Epithelial cell of alveolus of lung (primary cell): Measurements from ENCODE around the gene KRTAP9-3. TPM values are rescaled to one million over a fixed set of nuclear protein-coding genes. Genes with fewer than 3 reads are reported as not detected.

ENCODE experiments used
- total RNA-seq: library from RNA; depleted of rRNA; stranded (reverse); fragments of >200 nt; gene quantifications from 2 replicates; pipeline ENCODE4 v1.2.1, GENCODE V29; 2015

Gene KRTAP9-3, protein sequence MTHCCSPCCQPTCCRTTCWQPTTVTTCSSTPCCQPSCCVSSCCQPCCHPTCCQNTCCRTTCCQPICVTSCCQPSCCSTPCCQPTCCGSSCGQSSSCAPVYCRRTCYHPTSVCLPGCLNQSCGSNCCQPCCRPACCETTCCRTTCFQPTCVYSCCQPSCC
- not detected in 2 replicates for total RNA-seq

DNA sequence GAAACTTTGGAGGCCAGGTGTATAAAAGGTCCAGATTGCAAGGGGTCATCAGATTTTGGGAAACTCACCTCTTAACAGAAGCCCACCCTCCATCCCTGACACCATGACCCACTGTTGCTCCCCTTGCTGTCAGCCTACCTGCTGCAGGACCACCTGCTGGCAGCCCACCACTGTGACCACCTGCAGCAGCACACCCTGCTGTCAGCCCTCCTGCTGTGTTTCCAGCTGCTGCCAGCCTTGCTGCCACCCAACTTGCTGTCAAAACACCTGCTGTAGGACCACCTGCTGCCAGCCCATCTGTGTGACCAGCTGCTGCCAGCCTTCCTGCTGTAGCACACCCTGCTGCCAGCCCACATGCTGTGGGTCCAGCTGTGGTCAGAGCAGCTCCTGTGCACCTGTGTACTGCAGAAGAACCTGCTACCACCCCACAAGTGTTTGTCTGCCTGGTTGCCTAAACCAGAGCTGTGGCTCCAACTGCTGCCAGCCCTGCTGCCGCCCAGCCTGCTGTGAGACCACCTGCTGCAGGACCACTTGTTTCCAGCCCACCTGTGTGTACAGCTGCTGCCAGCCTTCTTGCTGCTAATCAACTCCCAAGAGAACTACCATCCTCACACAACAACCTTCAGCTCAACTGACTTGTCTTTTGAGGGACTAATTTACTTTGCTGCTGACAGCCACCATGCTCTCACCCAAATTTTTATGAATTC is at the start of gene KRTAP9-3:
KRTAP9-3 (plus strand) TSS at position 51 of the 707 bp plus-strand sequence; CDS start at position 104, 53 bp downstream.

DNA sequence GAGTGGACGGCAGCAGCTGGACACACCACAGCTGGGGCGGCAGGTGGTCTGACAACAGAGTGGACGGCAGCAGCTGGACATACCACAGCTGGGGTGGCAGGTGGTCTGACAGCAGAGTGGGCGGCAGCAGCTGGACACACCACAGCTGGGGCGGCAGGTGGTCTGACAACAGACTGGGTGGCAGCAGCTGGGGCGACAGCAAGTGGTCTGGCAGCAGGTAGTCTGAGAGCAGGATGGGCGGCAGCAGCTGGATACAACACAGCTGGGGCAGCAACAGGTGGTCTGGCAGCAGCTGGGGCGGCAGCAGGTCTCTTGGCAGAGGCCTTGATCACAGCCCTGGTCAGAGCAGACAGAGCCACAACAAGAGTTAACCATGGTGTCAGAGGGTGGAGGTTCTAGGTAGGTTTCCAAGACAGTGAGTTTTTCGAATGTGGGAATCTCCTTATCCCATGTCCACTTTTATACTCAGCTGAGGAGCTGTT is 47.7 kb upstream of the KRTAP9-3 start, which contains the start of gene KRTAP4-1:
KRTAP4-1 (minus strand) TSS at position 432 of the 482 bp plus-strand sequence; CDS start at position 375, 57 bp downstream.

DNA sequence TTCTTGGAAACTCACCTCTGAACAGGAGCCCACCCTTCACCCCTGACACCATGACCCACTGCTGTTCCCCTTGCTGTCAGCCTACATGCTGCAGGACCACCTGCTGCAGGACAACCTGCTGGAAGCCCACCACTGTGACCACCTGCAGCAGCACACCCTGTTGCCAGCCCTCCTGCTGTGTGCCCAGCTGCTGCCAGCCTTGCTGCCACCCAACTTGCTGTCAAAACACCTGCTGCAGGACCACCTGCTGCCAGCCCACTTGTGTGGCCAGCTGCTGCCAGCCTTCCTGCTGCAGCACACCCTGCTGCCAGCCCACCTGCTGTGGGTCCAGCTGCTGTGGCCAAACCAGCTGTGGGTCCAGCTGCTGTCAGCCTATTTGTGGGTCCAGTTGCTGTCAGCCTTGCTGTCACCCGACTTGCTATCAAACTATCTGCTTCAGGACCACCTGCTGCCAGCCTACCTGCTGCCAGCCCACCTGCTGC is 42.4 kb upstream of the KRTAP9-3 start, which contains the start of gene KRTAP9-1:
KRTAP9-1 (plus strand) TSS at position 51 of the 482 bp plus-strand sequence; CDS start at position 51, 0 bp downstream.

DNA sequence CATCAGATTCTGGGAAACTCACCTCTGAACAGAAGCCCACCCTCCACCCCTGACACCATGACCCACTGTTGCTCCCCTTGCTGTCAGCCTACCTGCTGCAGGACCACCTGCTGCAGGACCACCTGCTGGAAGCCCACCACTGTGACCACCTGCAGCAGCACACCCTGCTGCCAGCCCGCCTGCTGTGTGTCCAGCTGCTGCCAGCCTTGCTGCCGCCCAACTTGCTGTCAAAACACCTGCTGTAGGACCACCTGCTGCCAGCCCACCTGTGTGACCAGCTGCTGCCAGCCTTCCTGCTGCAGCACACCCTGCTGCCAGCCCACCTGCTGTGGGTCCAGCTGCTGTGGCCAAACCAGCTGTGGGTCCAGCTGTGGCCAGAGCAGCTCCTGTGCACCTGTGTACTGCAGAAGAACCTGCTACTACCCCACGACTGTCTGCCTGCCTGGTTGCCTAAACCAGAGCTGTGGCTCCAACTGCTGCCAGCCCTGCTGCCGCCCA is 5.6 kb upstream of the KRTAP9-3 start, which contains the start of gene KRTAP9-2:
KRTAP9-2 (plus strand) TSS at position 51 of the 498 bp plus-strand sequence; CDS start at position 58, 7 bp downstream.

DNA sequence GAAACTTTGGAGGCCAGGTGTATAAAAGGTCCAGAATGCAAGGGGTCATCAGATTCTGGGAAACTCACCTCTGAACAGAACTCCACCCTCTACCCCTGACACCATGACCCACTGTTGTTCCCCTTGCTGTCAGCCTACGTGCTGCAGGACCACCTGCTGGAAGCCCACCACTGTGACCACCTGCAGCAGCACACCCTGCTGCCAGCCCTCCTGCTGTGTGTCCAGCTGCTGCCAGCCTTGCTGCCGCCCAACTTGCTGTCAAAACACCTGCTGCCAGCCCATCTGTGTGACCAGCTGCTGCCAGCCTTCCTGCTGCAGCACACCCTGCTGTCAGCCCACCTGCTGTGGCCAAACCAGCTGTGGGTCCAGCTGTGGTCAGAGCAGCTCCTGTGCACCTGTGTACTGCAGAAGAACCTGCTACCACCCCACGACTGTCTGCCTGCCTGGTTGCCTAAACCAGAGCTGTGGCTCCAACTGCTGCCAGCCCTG is 5.7 kb downstream of the KRTAP9-3 start, which contains the start of gene KRTAP9-8:
KRTAP9-8 (plus strand) TSS at position 51 of the 489 bp plus-strand sequence; CDS start at position 104, 53 bp downstream.

DNA sequence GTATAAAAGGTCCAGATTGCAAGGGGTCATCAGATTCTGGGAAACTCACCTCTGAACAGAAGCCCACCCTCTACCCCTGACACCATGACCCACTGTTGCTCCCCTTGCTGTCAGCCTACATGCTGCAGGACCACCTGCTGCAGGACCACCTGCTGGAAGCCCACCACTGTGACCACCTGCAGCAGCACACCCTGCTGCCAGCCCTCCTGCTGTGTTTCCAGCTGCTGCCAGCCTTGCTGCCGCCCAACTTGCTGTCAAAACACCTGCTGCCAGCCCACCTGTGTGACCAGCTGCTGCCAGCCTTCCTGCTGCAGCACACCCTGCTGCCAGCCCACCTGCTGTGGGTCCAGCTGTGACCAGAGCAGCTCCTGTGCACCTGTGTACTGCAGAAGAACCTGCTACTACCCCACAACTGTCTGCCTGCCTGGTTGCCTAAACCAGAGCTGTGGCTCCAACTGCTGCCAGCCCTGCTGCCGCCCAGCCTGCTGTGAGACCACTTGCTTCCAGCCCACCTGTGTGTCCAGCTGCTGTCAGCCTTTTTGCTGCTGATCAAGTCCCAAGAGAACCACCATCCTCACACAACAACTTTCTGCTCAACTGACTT is 17.5 kb downstream of the KRTAP9-3 start, which contains the start of gene KRTAP9-4:
KRTAP9-4 (plus strand) TSS at position 51 of the 604 bp plus-strand sequence; CDS start at position 85, 34 bp downstream.

DNA sequence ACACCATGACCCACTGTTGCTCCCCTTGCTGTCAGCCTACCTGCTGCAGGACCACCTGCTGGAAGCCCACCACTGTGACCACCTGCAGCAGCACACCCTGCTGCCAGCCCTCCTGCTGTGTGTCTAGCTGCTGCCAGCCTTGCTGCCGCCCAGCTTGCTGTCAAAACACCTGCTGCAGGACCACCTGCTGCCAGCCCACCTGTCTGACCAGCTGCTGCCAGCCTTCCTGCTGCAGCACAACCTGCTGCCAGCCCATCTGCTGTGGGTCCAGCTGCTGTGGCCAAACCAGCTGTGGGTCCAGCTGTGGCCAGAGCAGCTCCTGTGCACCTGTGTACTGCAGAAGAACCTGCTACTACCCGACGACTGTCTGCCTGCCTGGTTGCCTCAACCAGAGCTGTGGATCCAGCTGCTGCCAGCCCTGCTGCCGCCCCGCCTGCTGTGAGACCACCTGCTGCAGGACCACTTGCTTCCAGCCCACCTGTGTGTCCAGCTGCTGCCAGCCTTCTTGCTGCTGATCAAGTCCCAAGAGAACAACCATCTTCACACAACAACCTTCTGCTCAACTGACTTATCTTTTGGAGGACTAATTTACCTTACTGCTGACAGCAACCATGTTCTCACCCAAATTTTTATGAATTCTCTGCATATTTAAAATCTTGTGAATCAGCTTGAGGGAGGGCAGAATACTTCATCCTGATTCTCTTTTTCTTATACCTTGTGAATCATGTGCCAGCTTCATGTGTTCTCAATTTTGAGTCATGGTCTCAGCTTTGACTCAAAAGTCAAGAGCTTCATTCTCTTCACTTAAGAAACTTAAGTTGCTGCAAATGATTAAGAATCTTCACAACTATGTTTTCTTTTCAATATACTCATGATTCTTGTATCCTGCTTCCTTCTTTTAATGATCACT is 23.4 kb downstream of the KRTAP9-3 start, which contains the start of gene KRTAP9-9:
KRTAP9-9 (plus strand) TSS at position 4 of the 910 bp plus-strand sequence.

DNA sequence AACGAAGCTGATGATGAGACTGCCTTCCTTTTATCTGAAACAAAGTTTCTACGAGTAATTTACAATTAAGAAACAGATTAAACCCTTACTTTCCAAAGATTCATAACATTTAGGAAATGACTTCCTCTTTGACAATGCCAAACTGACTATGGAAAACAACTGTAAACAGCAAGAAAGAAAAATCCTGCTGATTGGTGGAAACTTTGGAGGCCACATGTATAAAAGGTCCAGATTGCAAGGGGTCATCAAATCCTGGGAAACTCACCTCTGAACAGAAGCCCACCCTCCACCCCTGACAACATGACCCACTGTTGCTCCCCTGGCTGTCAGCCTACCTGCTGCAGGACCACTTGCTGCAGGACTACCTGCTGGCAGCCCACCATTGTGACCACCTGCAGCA is 32.8 kb downstream of the KRTAP9-3 start, which contains the start of gene KRTAP9-6:
KRTAP9-6 (plus strand) TSS at position 301 of the 400 bp plus-strand sequence; CDS start at position 301, 0 bp downstream.

DNA sequence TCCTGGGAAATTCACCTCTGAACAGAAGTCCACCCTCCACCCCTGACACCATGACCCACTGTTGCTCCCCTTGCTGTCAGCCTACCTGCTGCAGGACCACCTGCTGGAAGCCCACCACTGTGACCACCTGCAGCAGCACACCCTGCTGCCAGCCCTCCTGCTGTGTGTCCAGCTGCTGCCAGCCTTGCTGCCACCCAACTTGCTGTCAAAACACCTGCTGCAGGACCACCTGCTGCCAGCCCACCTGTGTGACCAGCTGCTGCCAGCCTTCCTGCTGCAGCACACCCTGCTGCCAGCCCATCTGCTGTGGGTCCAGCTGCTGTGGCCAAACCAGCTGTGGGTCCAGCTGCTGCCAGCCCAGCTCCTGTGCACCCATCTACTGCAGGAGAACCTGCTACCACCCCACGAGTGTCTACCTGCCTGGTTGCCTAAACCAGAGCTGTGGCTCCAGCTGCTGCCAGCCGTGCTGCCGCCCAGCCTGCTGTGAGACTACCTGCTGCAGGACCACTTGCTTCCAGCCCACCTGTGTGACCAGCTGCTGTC is 43.5 kb downstream of the KRTAP9-3 start, which contains the start of gene KRTAP9-7:
KRTAP9-7 (plus strand) TSS at position 51 of the 543 bp plus-strand sequence; CDS start at position 51, 0 bp downstream.

Other genes with a start within 250 kb of the KRTAP9-3 start
- gene KRT40, start 248.1 kb upstream of the KRTAP9-3 start, total RNA-seq, result not detected in 2 replicates
- not detected in 2 replicates for gene KRTAP3-3, start 238.3 kb upstream of the KRTAP9-3 start, total RNA-seq
- not detected in 2 replicates for gene KRTAP3-2, start 232.5 kb upstream of the KRTAP9-3 start, total RNA-seq
- gene KRTAP3-1, start 223.3 kb upstream of the KRTAP9-3 start, total RNA-seq, result not detected in 2 replicates
- 10.1 TPM in 1 of 2 replicates, not detected in the other for gene KRTAP1-5, start 205.2 kb upstream of the KRTAP9-3 start, total RNA-seq
- not detected in 2 replicates for gene KRTAP1-4, start 202.3 kb upstream of the KRTAP9-3 start, total RNA-seq
- not detected in 2 replicates for gene KRTAP1-3, start 197.6 kb upstream of the KRTAP9-3 start, total RNA-seq
- gene KRTAP1-1, start 191.0 kb upstream of the KRTAP9-3 start, total RNA-seq, result not detected in 2 replicates
- not detected in 2 replicates for gene KRTAP2-1, start 185.1 kb upstream of the KRTAP9-3 start, total RNA-seq
- not detected in 2 replicates for gene KRTAP2-2, start 177.2 kb upstream of the KRTAP9-3 start, total RNA-seq
- 1.9 TPM in 1 of 2 replicates, not detected in the other for gene KRTAP2-3, start 172.3 kb upstream of the KRTAP9-3 start, total RNA-seq
- not detected in 2 replicates for gene KRTAP2-4, start 166.6 kb upstream of the KRTAP9-3 start, total RNA-seq
- gene KRTAP4-7, start 148.3 kb upstream of the KRTAP9-3 start, total RNA-seq, result not detected in 2 replicates
- gene KRTAP4-8, start 134.3 kb upstream of the KRTAP9-3 start, total RNA-seq, result not detected in 2 replicates
- gene KRTAP4-16, start 130.2 kb upstream of the KRTAP9-3 start, total RNA-seq, result not detected in 2 replicates
- gene KRTAP4-9, start 127.1 kb upstream of the KRTAP9-3 start, total RNA-seq, result not detected in 2 replicates
- not detected in 2 replicates for gene KRTAP4-11, start 114.1 kb upstream of the KRTAP9-3 start, total RNA-seq
- not detected in 2 replicates for gene KRTAP4-12, start 108.3 kb upstream of the KRTAP9-3 start, total RNA-seq
- not detected in 2 replicates for gene KRTAP4-6, start 91.9 kb upstream of the KRTAP9-3 start, total RNA-seq
- not detected in 2 replicates for gene KRTAP4-5, start 82.6 kb upstream of the KRTAP9-3 start, total RNA-seq
- gene KRTAP4-4, start 71.7 kb upstream of the KRTAP9-3 start, total RNA-seq, result not detected in 2 replicates
- not detected in 2 replicates for gene KRTAP4-3, start 64.2 kb upstream of the KRTAP9-3 start, total RNA-seq
- not detected in 2 replicates for gene KRTAP4-2, start 54.2 kb upstream of the KRTAP9-3 start, total RNA-seq
- 0.13 TPM in 1 of 2 replicates, not detected in the other for gene KRTAP4-1, start 47.5 kb upstream of the KRTAP9-3 start, total RNA-seq
- not detected in 2 replicates for gene KRTAP9-1, start 42.6 kb upstream of the KRTAP9-3 start, total RNA-seq
- not detected in 2 replicates for gene KRTAP9-2, start 5.8 kb upstream of the KRTAP9-3 start, total RNA-seq
- not detected in 2 replicates for gene KRTAP9-8, start 5.5 kb downstream of the KRTAP9-3 start, total RNA-seq
- gene KRTAP9-4, start 17.2 kb downstream of the KRTAP9-3 start, total RNA-seq, result not detected in 2 replicates
- not detected in 2 replicates for gene KRTAP9-9, start 22.9 kb downstream of the KRTAP9-3 start, total RNA-seq
- gene KRTAP9-6, start 32.9 kb downstream of the KRTAP9-3 start, total RNA-seq, result not detected in 2 replicates
- gene KRTAP9-7, start 43.2 kb downstream of the KRTAP9-3 start, total RNA-seq, result not detected in 2 replicates
- not detected in 2 replicates for gene KRTAP29-1, start 70.4 kb downstream of the KRTAP9-3 start, total RNA-seq
- not detected in 2 replicates for gene KRTAP16-1, start 76.9 kb downstream of the KRTAP9-3 start, total RNA-seq
- gene KRTAP17-1, start 83.3 kb downstream of the KRTAP9-3 start, total RNA-seq, result not detected in 2 replicates
- gene KRT33A, start 118.4 kb downstream of the KRTAP9-3 start, total RNA-seq, result not detected in 2 replicates
- not detected in 2 replicates for gene KRT33B, start 137.4 kb downstream of the KRTAP9-3 start, total RNA-seq
- 8.0 TPM in 1 of 2 replicates, not detected in the other for gene KRT34, start 149.9 kb downstream of the KRTAP9-3 start, total RNA-seq
- not detected in 2 replicates for gene KRT31, start 165.2 kb downstream of the KRTAP9-3 start, total RNA-seq
- not detected in 2 replicates for gene KRT37, start 192.1 kb downstream of the KRTAP9-3 start, total RNA-seq
- not detected in 2 replicates for gene KRT38, start 208.5 kb downstream of the KRTAP9-3 start, total RNA-seq
- 0.13 TPM in 1 of 2 replicates, not detected in the other for gene KRT32, start 234.9 kb downstream of the KRTAP9-3 start, total RNA-seq
- not detected in 2 replicates for gene KRT35, start 248.7 kb downstream of the KRTAP9-3 start, total RNA-seq